ENCODE results near the gene TGIF2LY. TPM values are rescaled to one million over a fixed set of nuclear protein-coding genes. Genes with fewer than 3 reads are reported as not detected.

The TGIF2LY gene
- not detected in 2 replicates for total RNA-seq

GRCh38 chrY:3578767-3579166 is at the start of gene TGIF2LY:
Gene TGIF2LY, plus strand, starts transcription at chrY:3579067. Its CDS starts 178 bp downstream, at chrY:3579245.

All from smooth muscle cell of trachea (primary cell).